OCI-LY3 (cell line): Measurements from ENCODE around the gene RANBP1.

Experiments used
- CTCF ChIP-seq: fragments of 200-600, 300-600 bp; sonication (generic); IDR thresholded peaks from 2 replicates; pipeline ENCODE4 v1.5.1; 2014; ENCODE audit warnings: antibody characterized with exemption, low read length, low read depth
- EZH2phosphoT487 ChIP-seq: fragments of 200-600 bp; shearing (Covaris generic); IDR thresholded peaks from 2 replicates; pipeline ENCODE4 v1.6.1; 2018; ENCODE audit warnings: antibody characterized with exemption, mixed run types, low read depth

- TF ChIP-seq CTCF (no peak), EZH2phosphoT487 (no peak)
Measured at GRCh38 chr22:20128619-20128901, 12.7 kb downstream of the RANBP1 start.
